Stomach smooth muscle (tissue), 2 donors: ENCODE data around the gene COL1A1.

Source experiments
- H3K27ac ChIP-seq: one replicate; pipeline ENCODE4 v1.7.0; 2013; ENCODE audit warnings: mild to moderate bottlenecking, low read length, inconsistent platforms
- H3K27me3 ChIP-seq, 2 donors: one replicate each; pipeline ENCODE4 v1.7.0; 2013; ENCODE audit warnings: low read length in 2 of 2; ENCODE audit not compliant: insufficient read depth in 2 of 2, control insufficient read depth in 1 of 2
- H3K36me3 ChIP-seq, 2 donors: one replicate each; pipeline ENCODE4 v1.7.0; 2013; ENCODE audit warnings: low read length in 2 of 2; ENCODE audit not compliant: control insufficient read depth in 2 of 2, insufficient read depth in 2 of 2
- H3K4me1 ChIP-seq: one replicate; pipeline ENCODE4 v1.7.0; 2013; ENCODE audit warnings: low read length; ENCODE audit not compliant: control insufficient read depth, insufficient read depth
- H3K4me3 ChIP-seq, 2 donors: one replicate each; pipeline ENCODE4 v1.7.0; 2013; ENCODE audit warnings: low read length in 2 of 2
- H3K9ac ChIP-seq, 2 donors: one replicate each; pipeline ENCODE4 v1.7.0; 2013; ENCODE audit warnings: low read length in 2 of 2, mild to moderate bottlenecking in 1 of 2
- H3K9me3 ChIP-seq, 2 donors: one replicate each; pipeline ENCODE4 v1.7.0; 2013; ENCODE audit warnings: low read length in 2 of 2; ENCODE audit not compliant: control insufficient read depth in 2 of 2
- donor health status: healthy.
- donor health status: Pancreatic carcinoma.

Gene COL1A1

DNA sequence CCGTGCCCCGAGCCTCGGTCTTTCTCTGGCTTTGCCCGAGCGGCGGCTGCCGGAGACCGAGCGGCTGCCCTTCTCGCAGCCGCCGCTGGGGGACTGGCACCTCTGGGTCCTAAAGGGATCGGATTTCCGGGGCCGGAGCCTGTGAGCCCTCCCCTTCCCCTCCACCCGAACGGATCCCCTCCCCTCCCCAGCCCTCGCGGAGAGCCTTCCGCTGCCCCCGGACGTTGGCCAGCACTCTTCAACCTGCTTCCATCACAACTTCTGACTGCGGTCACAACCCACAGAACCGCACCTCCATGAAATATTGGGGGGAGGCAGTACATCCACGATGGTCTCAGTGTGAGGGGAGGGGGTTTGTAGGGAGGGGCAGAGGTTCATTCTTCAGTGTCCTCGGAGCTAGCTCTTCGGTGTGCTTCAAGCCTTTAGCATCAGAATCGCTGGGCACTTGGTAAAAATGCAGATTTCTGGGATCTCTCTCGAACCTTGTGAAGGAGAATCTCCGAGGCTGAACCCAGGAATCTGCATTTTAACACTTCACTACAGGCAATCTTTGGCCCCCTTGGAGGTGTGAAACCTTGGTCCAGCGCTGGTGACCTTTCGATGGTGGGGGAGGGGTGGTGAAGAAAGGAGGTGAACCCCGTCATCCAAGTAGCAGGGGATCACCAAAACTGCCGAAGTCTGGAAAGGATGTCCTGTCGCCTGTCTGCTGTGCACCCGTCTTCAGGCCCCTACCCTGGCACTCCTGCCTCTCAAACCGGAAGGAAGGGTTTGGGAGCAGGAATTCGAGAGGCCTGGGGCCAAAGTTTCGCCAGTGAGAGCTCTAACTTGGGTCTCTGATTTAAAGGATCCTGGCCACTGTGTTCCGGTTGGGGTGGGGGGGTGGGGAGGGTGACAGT lies 50.1 kb downstream of the COL1A1 start:
- peak overlapping the region; percentile 67 to 79 for H3K4me3 ChIP-seq
- H3K27ac ChIP-seq: peak overlapping the region; percentile 82
- H3K36me3 ChIP-seq: no peaks in the 10 kb centered on the region
- H3K9ac ChIP-seq: peak overlapping the region; percentile 50 to 62
- no peaks in the 10 kb centered on the region for H3K9me3 ChIP-seq
- no peaks in the 10 kb centered on the region for H3K27me3 ChIP-seq
- peaks cover 72% of the 10 kb centered on the region for H3K4me1 ChIP-seq

DNA sequence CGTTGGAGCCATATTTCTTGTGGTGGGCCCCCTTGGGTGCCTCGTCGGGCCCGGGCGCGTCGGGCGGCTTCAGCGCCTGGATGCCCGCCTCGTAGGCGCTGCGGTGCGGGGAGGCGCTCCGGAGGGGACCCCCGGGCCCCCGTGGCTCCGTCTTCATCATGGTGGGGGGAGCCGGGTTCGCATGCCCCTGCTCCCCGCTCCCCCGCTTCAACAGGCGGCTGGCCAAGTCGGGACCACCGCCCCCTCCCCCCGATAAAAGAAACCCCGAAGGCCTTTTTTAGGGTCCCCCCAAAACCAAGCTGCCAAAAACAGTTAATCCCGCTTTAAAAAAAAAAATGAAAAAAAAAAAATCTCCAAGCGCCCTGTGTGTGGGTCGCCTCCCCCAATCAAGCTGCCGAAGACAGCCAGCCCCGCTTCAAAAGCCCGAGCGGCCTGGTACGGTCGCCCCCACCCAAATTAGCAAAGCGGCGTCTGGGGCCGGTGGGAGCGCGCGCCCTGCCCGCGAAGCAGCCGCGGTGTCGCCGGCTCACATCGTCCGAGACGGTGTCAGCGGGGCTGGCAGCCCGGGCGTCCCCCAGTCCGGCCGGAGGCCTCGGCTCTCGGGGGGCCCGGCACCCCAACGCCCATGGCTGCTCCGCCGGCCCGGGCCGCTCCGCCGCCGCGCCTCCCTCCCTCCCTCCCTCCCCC lies 50.9 kb downstream of the COL1A1 start, which contains the start of gene PPP1R9B:
Gene PPP1R9B, minus strand, starts transcription at position 324 of the 687 bp plus-strand sequence. Its CDS starts 164 bp downstream, at position 160.
- no peaks in the 10 kb centered on the region for H3K36me3 ChIP-seq
- H3K4me3 ChIP-seq: peak within 1 kb of the TSS; percentile 67 to 79
- H3K9me3 ChIP-seq: no peaks in the 10 kb centered on the region
- H3K27me3 ChIP-seq: no peaks in the 10 kb centered on the region
- peak within 1 kb of the TSS; percentile 82 for H3K27ac ChIP-seq
- H3K4me1 ChIP-seq: peaks cover 78% of the 10 kb centered on the region
- peak within 1 kb of the TSS; percentile 64 to 68 for H3K9ac ChIP-seq

DNA sequence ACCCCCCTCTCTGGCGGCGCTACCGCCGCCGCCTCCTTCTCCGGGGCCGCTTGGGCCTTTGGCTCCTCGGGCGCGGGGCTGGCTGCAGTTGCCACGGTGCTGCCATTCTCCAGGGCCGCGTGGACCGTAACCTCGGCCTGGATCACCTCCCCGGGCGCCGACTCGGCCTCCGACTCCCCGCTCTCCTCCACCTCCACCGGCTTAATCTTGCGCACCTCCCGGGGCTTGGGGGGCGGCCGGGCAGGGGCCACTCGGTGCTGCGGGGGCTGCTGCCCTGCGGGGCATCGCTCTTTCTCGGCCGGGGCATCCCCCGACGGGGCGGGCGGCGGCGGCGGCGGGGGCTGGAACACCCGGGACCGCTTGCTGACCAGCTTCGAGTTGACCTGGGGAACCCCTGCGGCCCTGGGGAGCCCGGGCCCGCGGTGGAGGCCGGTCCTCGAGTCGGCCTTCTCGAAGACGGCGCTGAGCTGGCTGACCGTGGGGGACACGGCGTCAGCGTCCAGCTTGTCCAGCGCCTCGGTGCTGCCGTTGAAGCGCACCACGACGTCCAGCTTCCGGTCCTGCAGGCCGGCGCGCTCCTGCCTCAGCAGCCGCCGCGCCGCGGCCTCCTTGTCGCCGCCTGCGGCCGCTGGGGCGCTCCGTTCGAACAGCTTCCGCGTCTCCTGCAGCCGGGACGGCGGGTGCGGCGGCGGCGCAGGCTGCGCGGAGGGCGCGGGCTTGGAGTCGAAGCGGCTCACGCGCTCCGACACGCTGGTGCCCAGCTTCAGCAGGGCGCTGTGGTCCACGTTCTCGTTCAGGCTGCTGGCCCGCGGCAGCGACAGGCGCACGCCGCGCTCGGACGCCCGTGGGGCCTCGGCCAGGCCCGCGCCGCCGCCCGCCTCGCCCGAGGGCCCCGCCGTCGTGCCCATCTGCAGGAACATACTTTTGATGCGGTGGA lies 51.7 kb downstream of the COL1A1 start:
- Histone ChIP-seq H3K9ac (peak overlapping the region; percentile 64 to 68), H3K9me3 (no peaks in the 10 kb centered on the region), H3K36me3 (peaks cover 5% of the 10 kb centered on the region in 2 donors), H3K27me3 (no peaks in the 10 kb centered on the region), H3K4me1 (peaks cover 78% of the 10 kb centered on the region), H3K4me3 (peak overlapping the region; percentile 67 to 79), H3K27ac (peak overlapping the region; percentile 62)

GRCh38 chr17:50149091-50149416 lies 52.4 kb downstream of the COL1A1 start:
- Histone ChIP-seq H3K36me3 (peaks cover 9 to 12% of the 10 kb centered on the region in 2 donors), H3K4me3 (peak overlapping the region; percentile 67 to 79), H3K27ac (peak overlapping the region; percentile 60), H3K4me1 (peaks cover 73% of the 10 kb centered on the region), H3K27me3 (no peaks in the 10 kb centered on the region), H3K9me3 (no peaks in the 10 kb centered on the region), H3K9ac (peak overlapping the region; percentile 51 to 64)

DNA sequence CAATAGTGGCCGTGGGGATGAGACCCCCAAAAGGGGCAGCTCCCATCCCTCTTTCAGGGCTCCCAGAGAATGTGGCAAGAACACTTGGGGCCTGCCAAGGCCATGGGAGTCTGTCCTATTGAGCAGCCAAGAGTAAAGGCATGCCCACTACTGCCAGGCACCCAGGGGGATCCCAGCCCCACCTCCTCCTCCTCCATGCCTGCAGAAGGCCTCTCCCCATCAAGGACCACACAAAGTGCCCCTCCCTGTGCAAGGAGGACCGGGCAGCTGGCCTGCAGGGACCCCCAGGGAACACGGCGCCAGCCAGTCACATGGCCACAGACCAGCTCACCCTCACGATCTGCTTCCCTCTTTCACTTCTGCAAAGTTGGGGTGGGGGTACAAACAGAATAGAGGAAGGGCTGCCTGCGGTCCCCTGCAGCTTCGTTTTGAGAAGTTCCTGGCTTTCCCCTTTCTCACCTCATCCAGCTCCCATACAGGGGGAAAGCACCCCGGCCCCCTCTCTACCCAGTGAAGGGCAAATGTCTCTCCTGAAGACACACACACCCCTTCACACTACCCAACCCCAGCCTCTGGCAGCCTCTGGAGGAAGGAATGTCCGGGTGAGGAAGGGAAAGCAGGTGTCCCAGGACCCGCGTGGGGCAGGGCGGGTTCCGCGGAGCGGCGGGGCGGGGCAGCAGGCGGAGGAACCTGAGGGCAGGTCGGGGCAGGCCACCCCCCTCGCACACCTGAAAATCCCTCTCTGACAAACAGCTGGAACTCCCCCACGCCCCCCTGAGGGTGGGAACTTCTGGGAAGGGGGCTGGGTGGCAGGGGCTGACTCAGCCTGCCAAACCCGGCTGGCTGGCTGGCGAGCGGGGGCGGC lies 53.0 kb downstream of the COL1A1 start:
- H3K27ac ChIP-seq: peak overlapping the region; percentile 70
- no peaks in the 10 kb centered on the region for H3K27me3 ChIP-seq
- H3K9ac ChIP-seq: peak overlapping the region; percentile 29 to 66
- peaks cover 68% of the 10 kb centered on the region for H3K4me1 ChIP-seq
- H3K9me3 ChIP-seq: no peaks in the 10 kb centered on the region
- peak overlapping the region; percentile 75 to 79 for H3K4me3 ChIP-seq
- H3K36me3 ChIP-seq: peaks cover 15% of the 10 kb centered on the region in 2 donors

GRCh38 chr17:50147841-50148225 lies 53.6 kb downstream of the COL1A1 start:
- Histone ChIP-seq H3K27me3 (no peaks in the 10 kb centered on the region), H3K4me3 (peak overlapping the region; percentile 75 to 79), H3K4me1 (peaks cover 64% of the 10 kb centered on the region), H3K36me3 (peaks cover 16 to 19% of the 10 kb centered on the region in 2 donors), H3K9ac (peak overlapping the region; percentile 36 to 66), H3K27ac (peak overlapping the region; percentile 70), H3K9me3 (no peaks in the 10 kb centered on the region)

DNA sequence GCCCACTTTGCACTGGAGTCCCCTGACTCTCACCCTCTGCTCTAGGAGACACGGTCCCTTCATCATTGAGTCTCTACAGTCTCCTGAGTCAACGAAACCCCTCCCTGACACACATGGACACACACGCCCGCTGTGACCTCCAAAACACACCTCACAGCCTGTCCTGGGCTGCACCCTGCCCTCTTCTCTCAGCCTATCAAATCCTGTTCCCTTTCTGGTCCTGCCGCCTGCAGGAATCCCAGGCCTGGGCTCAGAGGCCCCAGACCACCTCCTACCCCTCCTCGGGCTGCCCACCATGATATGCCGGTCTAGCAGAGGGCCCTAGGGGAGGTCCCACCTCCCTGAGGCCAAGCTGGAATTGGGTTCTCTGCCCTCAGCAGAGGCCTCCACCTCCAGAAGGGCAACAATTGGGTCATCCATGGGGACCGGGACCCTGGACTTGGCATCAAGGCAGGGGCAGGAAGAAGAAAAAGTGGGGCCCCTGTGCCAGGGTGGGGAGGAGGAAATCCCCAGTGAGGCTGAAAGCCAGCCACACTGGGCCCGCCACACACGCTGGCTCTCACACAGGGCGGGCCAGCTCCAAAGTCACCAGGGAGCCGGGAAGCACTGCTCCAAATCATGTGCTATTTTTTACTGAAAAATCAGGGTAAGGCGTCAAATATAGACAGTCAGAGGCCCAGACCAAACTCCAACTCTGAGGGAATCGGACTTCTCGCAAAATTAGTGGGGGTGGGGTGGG lies 54.3 kb downstream of the COL1A1 start:
- Histone ChIP-seq H3K9me3 (no peaks in the 10 kb centered on the region), H3K27ac (peak overlapping the region; percentile 70), H3K36me3 (peaks cover 21 to 25% of the 10 kb centered on the region in 2 donors), H3K4me3 (peak overlapping the region; percentile 75 to 79), H3K9ac (peak overlapping the region; percentile 47 to 66), H3K27me3 (no peaks in the 10 kb centered on the region), H3K4me1 (peaks cover 57% of the 10 kb centered on the region)

- Histone ChIP-seq H3K27me3 (no peaks in the 10 kb centered on the region), H3K9me3 (no peaks in the 10 kb centered on the region), H3K4me3 (peak overlapping the region; percentile 40 to 79), H3K9ac (peak overlapping the region; percentile 47 to 48), H3K27ac (peak overlapping the region; percentile 70), H3K4me1 (peaks cover 50% of the 10 kb centered on the region), H3K36me3 (peaks cover 25 to 30% of the 10 kb centered on the region in 2 donors)
Observed at GRCh38 chr17:50146230-50146926, 55.1 kb downstream of the COL1A1 start.
